OCI-LY3 (cell line): Measurements from ENCODE around the gene HCN1.

Experiments used
- EZH2phosphoT487 ChIP-seq: fragments of 200-600 bp; shearing (Covaris generic); IDR thresholded peaks from 2 replicates; pipeline ENCODE4 v1.6.1; 2018; ENCODE audit warnings: antibody characterized with exemption, mixed run types, low read depth
- TF ChIP-seq, protein P1 (sequence below): fragments of 200-600, 300-600 bp; sonication (generic); IDR thresholded peaks from 2 replicates; pipeline ENCODE4 v1.5.1; 2014; ENCODE audit warnings: antibody characterized with exemption, low read length, low read depth

DNA sequence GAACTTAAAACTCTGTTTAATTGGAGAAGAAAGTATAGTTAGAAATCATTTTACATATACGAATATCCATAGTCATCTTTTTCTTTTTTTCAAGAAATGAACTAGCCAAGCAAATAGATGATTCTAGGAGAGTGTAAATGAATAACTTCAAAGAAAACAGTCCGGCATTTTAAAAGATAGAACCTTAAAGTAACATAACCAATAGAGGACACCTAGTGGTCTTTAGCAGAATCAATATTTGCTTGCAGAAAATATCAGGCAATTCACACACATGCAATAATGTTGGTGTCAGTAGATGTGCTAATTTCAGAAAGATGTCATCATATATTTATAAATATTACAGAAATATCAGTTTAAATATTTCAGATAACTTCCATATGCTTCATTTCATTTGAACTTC, 57.1 kb downstream of the HCN1 start:
- TF ChIP-seq, protein P1, sequence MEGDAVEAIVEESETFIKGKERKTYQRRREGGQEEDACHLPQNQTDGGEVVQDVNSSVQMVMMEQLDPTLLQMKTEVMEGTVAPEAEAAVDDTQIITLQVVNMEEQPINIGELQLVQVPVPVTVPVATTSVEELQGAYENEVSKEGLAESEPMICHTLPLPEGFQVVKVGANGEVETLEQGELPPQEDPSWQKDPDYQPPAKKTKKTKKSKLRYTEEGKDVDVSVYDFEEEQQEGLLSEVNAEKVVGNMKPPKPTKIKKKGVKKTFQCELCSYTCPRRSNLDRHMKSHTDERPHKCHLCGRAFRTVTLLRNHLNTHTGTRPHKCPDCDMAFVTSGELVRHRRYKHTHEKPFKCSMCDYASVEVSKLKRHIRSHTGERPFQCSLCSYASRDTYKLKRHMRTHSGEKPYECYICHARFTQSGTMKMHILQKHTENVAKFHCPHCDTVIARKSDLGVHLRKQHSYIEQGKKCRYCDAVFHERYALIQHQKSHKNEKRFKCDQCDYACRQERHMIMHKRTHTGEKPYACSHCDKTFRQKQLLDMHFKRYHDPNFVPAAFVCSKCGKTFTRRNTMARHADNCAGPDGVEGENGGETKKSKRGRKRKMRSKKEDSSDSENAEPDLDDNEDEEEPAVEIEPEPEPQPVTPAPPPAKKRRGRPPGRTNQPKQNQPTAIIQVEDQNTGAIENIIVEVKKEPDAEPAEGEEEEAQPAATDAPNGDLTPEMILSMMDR, result peak; percentile 58
- TF ChIP-seq EZH2phosphoT487, result no peak
